Endothelial cell of umbilical vein (primary cell): ENCODE data around the gene DIAPH2. TPM values are rescaled to one million over a fixed set of nuclear protein-coding genes. Genes with fewer than 3 reads are reported as not detected.

ENCODE experiments used
- BruUV-seq: library from RNA; stranded (reverse); fragments of 400-500 nt; replicated peaks from 2 replicates; lab custom pipeline; 2021; lab: Mats Ljungman, UMichigan
- CTCF ChIA-PET: fragments of 300-600, 350-600 bp; sonication (Branson Sonifier 250); formaldehyde crosslinking; loops from one replicate; lab custom pipeline; 2021; ENCODE audit warnings: antibody characterized with exemption, inconsistent platforms; lab: Charles Lee
- POLR2A ChIA-PET: fragments of 300-600, 350-600 bp; sonication (Branson Sonifier 250); formaldehyde crosslinking; loops from one replicate; lab custom pipeline; 2021; ENCODE audit warnings: antibody characterized with exemption, inconsistent platforms; lab: Charles Lee
- DNase-seq: peaks from one replicate; pipeline ENCODE4 v3.0.0-alpha.2; 2011; ENCODE audit warnings: low read depth, low spot score
- FAIRE-seq: peaks from 2 replicates; lab custom pipeline; 2011; peaks lifted over from hg19 to GRCh38; lab: Jason Lieb, UNC
- H2AFZ ChIP-seq: 2 replicates; pipeline ENCODE4 v1.6.0; 2012; ENCODE audit warnings: low read depth, low read length, control low read depth, inconsistent platforms
- H3K27ac ChIP-seq: 2 replicates; pipeline ENCODE4 v1.5.1; 2011; ENCODE audit warnings: low read depth, mild to moderate bottlenecking, control low read depth, low read length, moderate library complexity; ENCODE audit not compliant: insufficient read depth
- H3K27me3 ChIP-seq, 2 experiments: 2 replicates each; pipeline versions ENCODE4 v1.6.0 to v1.6.1; 2011; ENCODE audit warnings: low read length in 2 of 2, mixed read lengths in 1 of 2; ENCODE audit not compliant: control insufficient read depth in 2 of 2, insufficient read depth in 2 of 2
- H3K36me3 ChIP-seq, 2 experiments: 2 replicates in 1 of 2; 3 replicates in 1 of 2; pipeline ENCODE4 v1.5.1; 2011; ENCODE audit warnings: low read length in 2 of 2, mild to moderate bottlenecking in 1 of 2, moderate library complexity in 1 of 2; ENCODE audit not compliant: control insufficient read depth in 2 of 2, insufficient read depth in 2 of 2; ENCODE audit errors: extremely low read depth in 1 of 2
- H3K4me1 ChIP-seq: 3 replicates; pipeline ENCODE4 v1.5.1; 2011; ENCODE audit warnings: mild to moderate bottlenecking, low read length; ENCODE audit not compliant: control insufficient read depth, insufficient read depth; ENCODE audit errors: extremely low read depth
- H3K4me2 ChIP-seq: 2 replicates; pipeline ENCODE4 v1.6.1; 2011; ENCODE audit warnings: low read length, control low read depth, mixed read lengths; ENCODE audit not compliant: insufficient read depth
- H3K4me3 ChIP-seq, 3 experiments: fragments of 200-600 bp in 1 of 3; sonication (generic), shearing (Covaris generic) in 1 of 3; replicated peaks in 1 of 3; 2 replicates each; pipeline ENCODE4 v1.5.1; 2011 to 2016; ENCODE audit warnings: control low read depth in 3 of 3, low read length in 3 of 3, mild to moderate bottlenecking in 2 of 3, inconsistent platforms in 1 of 3, low read depth in 1 of 3, moderate library complexity in 1 of 3; ENCODE audit not compliant: insufficient read depth in 1 of 3
- H3K79me2 ChIP-seq: 2 replicates; pipeline ENCODE4 v1.6.0; 2012; ENCODE audit warnings: low read length, inconsistent platforms; ENCODE audit not compliant: control insufficient read depth, insufficient read depth
- H3K9ac ChIP-seq: replicated peaks from 2 replicates; pipeline ENCODE3; 2011; ENCODE audit warnings: low read length, control low read depth; ENCODE audit not compliant: insufficient read depth; ENCODE audit errors: extremely low read depth
- H3K9me1 ChIP-seq: replicated peaks from 3 replicates; pipeline ENCODE4 v1.6.0; 2011; ENCODE audit warnings: mild to moderate bottlenecking, low read length; ENCODE audit not compliant: control insufficient read depth, insufficient read depth; ENCODE audit errors: extremely low read depth
- H3K9me3 ChIP-seq: replicated peaks from 2 replicates; pipeline ENCODE4 v1.5.1; 2012; ENCODE audit warnings: low read length, inconsistent platforms; ENCODE audit not compliant: control insufficient read depth, insufficient read depth
- H4K20me1 ChIP-seq: replicated peaks from 2 replicates; pipeline ENCODE3; 2011; ENCODE audit warnings: mild to moderate bottlenecking, low read length; ENCODE audit not compliant: control insufficient read depth, insufficient read depth; ENCODE audit errors: extremely low read depth
- CTCF ChIP-seq, 2 donors: IDR thresholded peaks; 1 replicate in 1 of 2; 2 replicates in 1 of 2; pipeline ENCODE4 v1.5.1; 2011; ENCODE audit warnings: low read length in 2 of 2, mild to moderate bottlenecking in 2 of 2, moderate library complexity in 2 of 2, control low read depth in 1 of 2, inconsistent platforms in 1 of 2, low read depth in 1 of 2; ENCODE audit not compliant: insufficient read depth in 1 of 2; ENCODE audit errors: extremely low read depth in 1 of 2
- EZH2 ChIP-seq: IDR thresholded peaks from 2 replicates; pipeline ENCODE4 v1.6.1; 2012; ENCODE audit warnings: borderline replicate concordance, low read depth, mild to moderate bottlenecking, moderate library complexity, low read length, inconsistent platforms; ENCODE audit not compliant: severe bottlenecking
- FOS ChIP-seq: IDR thresholded peaks from 2 replicates; pipeline ENCODE4 v1.6.1; 2011; ENCODE audit warnings: mild to moderate bottlenecking, low read length, moderate library complexity, borderline replicate concordance; ENCODE audit not compliant: insufficient read depth
- GATA2 ChIP-seq: IDR thresholded peaks from 2 replicates; pipeline ENCODE4 v1.7.0; 2011; ENCODE audit warnings: low read depth, mild to moderate bottlenecking, moderate library complexity, mixed read lengths, low read length; ENCODE audit not compliant: insufficient read length, insufficient read depth
- JUN ChIP-seq: IDR thresholded peaks from 2 replicates; pipeline ENCODE4 v1.6.1; 2011; ENCODE audit warnings: borderline replicate concordance, low read depth; ENCODE audit not compliant: insufficient read length, insufficient read depth
- MAX ChIP-seq: IDR thresholded peaks from 2 replicates; pipeline ENCODE4 v1.6.1; 2011; ENCODE audit not compliant: insufficient read depth, insufficient read length
- MYC ChIP-seq: IDR thresholded peaks from one replicate; pipeline ENCODE4 v1.6.1; 2011; ENCODE audit warnings: mild to moderate bottlenecking, low read depth, low read length
- POLR2A ChIP-seq: IDR thresholded peaks from 2 replicates; pipeline ENCODE4 v1.6.1; 2012; ENCODE audit warnings: low read depth, mild to moderate bottlenecking, control low read depth, low read length
- POLR2AphosphoS5 ChIP-seq: IDR thresholded peaks from 2 replicates; pipeline ENCODE4 v1.6.1; 2012; ENCODE audit warnings: low read depth, mild to moderate bottlenecking, control low read depth, low read length, moderate library complexity; ENCODE audit not compliant: insufficient read depth
- dilution Hi-C: fragments of 300-500 bp; cut with MboI; formaldehyde crosslinking; loops from one replicate; pipeline ENCODE4 v1.15.0; 2019; ENCODE audit warnings: low sequenced_read_pairs; ENCODE audit not compliant: extremely low pct_ligation_motif_present
- intact Hi-C: fragments of 100-400 bp; cut with micrococcal nuclease; formaldehyde crosslinking; loops from one replicate; pipeline ENCODE4 v1.10.0; 2022
- polyA plus RNA-seq, 4 experiments: library from polyadenylated mRNA; depleted of rRNA in 3 of 4; stranded (reverse) in 3 of 4; unstranded in 1 of 4; fragments of >200 nt; gene quantifications; 2 replicates each; pipeline versions ENCODE4 v1.2.1 to v1.2.3, GENCODE V29; 2011 to 2012; ENCODE audit warnings: missing spikeins in 1 of 4
- total RNA-seq: library from RNA; stranded (reverse); gene quantifications from 2 replicates; pipeline ENCODE4 v1.2.3, GENCODE V29; 2021

Gene DIAPH2
- total and polyA plus RNA-seq, 2 donors (not counting 3 experiments of a cell fraction or from before 2014, with no cell fraction given) = 3.0 to 30.0 TPM

- Histone ChIP-seq H3K27ac (no peak overlapping the region), H3K36me3 (no peaks in the 10 kb centered on the region), H3K4me2 (no peak overlapping the region), H3K9me3 (no peaks in the 10 kb centered on the region), H3K27me3 (no peaks in the 10 kb centered on the region), H3K9me1 (no peaks in the 10 kb centered on the region), H4K20me1 (no peaks in the 10 kb centered on the region), H3K79me2 (no peaks in the 10 kb centered on the region), H2AFZ (no peak overlapping the region), H3K4me1 (no peaks in the 10 kb centered on the region), H3K9ac (no peak overlapping the region), H3K4me3 (no peak overlapping the region)
- intact Hi-C loops = no loop called here
- no TSS peak for BruUV-seq
- FAIRE-seq (no peak), DNase-seq (no peak)
- ChIA-PET CTCF (no interaction called here), POLR2A (no interaction called here)
- dilution Hi-C loops = no loop called here
- TF ChIP-seq JUN (no peak), GATA2 (no peak), MYC (no peak), FOS (no peak), POLR2A (no peak), MAX (no peak), EZH2 (no peak), CTCF (IDR thresholded peaks at IDR 0.05; ENCODE audit: extremely low read depth in 1 of 2, insufficient read depth in 1 of 2, low read depth in 1 of 2, low read length in 2 of 2) (no peak), POLR2AphosphoS5 (no peak)
These were observed 623.5 kb downstream of the DIAPH2 start for GRCh38 chrX:97308171-97308570.
